GM21825 (cell line): ENCODE results near the gene HIVEP3.

Source experiments
- ATAC-seq: cut with Tn5 transposase; IDR thresholded peaks from one replicate; pipeline ENCODE4 v1.9.1; 2021; ENCODE audit warnings: mild to moderate bottlenecking, moderate library complexity; ENCODE audit not compliant: unreplicated experiment

Gene HIVEP3

DNA sequence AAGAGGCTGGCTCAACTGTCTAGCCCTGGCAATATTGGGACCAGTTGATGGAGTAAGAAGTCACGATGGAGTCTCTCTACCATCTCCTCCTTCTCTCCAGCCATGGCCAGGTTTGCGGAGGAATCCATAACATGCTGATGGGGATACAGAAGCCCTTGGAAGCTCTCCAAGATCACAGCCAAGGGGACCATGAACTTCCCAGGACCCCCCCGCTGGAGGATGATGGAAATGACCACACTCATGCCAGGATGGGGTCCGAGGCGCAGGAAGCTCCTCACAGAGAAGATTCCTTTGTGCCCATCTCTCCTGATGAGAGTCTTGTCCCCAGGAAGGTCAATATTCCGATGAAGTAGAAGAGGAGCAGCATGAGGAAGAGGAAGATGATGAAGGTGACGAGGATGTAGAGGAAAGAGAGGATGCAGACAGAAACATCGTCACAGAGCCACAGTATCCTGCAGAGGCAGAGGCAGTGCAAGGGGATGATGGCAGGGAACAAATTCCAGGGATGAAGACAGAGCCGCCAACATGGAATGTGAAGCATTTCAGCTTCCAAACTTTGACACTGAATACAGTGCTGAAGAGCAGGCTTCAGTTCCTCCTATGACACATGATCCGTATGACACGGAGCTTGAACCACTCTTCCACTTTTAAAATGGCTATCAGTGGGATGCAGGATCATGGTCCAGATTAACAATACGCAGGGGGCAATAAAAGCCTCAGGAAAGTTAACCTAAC, 376.4 kb downstream of the HIVEP3 start:
- no peak for ATAC-seq

- no peak for ATAC-seq
Measured at GRCh38 chr1:41541592-41541952, 377.1 kb downstream of the HIVEP3 start.

DNA sequence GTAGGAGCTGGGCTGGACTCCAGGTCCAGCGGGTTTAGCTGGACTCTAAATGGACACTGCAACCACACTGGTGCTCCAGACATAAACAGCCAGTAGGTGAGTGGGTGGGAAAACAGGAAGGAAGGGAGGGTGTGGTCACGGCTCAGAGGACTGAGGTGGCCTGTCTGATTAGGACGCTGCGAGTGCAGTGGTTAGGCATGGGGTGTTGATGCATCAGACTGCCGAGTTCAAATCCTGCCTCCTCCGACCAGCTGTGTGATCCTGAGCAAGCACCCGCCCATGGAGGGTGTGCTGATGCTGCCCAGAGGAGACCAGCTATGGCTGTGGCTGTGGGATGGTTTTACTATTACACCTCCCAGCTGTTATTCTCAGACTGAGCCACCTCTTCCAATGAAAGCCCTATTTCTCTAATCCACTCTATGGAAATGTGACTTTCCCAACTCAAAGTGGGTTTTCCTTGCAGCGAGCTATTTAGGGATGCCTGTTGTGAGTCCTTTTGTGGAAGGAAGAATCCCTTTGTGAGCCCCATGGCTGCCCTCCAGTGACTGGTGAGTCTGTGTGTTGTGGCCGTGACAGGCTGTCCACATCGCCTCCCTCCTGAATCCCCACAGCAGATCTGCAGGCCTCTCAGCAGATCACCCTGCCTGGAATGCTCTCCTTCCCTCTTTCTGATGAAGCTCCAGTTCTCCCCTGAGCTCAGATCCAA, 377.7 kb downstream of the HIVEP3 start:
- no peak for ATAC-seq

DNA sequence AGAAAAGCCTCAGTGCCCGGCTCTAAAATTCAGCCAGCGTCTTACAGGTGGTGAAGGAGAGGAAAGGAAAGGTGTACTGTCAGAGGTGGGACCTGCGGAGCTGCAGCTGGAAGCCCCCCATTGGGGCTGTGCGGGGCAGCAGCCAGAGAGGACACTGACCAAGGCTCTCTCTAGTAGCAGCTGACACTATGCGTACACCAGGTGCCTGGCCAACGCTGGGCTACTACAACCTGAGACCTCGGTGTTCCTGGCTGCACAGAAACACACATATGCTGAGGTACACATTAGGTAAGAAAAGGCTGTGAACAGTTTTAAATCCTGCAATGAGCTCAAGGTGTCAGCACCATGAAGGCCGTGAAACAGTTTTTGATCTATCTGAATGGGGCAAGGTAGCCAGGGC, 378.7 kb downstream of the HIVEP3 start:
- no peak for ATAC-seq

GRCh38 chr1:41539418-41539805, 379.3 kb downstream of the HIVEP3 start:
- no peak for ATAC-seq

DNA sequence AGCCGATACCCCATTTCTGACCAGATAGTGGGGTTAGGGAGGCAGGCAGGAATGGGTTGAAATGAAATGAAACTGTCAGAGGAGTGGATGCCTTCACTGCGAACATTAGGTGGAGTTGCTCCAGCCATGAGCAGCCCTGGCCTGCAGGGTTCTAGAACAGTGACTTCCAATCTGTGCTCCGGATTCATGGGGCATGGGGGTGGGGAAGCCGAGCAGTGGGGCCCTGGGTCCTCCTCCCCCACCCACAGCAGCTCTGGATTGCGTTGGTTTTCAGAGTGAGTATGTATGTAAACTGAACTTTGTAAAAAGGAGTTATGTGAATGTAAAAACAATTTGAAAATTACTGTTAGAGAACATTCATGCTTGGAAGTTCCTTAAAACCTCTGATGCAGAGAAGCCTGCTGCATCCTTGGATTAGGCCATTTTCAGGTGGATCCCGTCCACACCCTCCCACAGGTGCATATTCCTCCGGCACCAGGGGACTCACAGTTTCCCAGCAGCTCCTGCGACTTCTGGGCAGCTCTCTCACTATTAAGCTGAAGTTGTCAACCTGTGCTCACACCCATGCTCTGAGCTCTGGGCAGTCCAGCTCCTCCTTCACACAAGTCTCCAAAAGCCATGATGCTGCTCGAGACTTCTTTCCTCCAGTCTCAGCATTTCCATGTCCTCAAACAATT, 379.8 kb downstream of the HIVEP3 start:
- no peak for ATAC-seq

DNA sequence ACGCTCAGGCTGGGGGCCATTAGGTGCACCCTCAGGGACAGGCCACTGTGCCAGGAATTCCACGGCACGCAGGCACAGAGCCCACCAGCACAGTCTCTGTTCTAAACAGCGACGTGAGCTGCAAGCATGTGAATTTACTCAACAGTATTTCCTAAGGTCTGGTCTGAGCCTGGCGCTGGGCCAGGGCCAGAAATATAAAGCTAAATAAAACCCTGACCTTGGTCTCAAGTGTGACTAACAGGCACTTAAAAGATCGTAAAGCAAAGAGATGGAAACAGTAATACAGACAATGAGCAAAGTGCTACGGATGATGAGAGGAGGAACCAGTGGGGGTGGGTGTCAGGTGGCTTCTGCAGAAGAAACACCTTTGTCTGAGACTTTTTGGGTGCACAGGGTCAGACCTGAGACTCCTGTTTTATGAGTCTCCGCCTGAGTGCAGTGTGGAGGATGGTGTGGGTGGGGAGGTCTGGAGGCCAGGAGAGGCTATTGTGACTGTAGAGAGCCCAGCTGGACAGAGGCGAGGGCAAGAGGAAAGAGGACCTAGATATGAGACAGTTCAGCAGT, 380.9 kb downstream of the HIVEP3 start:
- ATAC-seq, result no peak

DNA sequence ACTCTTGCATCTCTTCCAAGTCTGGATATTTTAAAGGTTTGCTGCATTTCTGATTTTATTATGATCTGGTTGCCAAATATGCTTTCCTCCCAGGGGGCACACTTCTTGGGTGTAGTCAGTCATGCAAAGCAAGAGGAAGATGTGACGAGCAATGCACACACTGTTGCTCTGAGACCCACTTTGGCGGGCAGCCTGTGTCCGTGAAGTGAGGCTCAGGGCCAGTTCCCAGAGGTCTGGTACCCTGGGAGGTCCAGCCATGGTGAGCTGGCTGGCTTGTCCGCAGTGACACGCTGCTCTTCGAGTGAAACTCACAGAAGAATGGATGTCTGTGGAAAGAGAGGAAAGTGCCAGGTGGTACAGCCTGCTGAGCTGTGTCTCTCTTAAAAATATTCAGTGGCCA, 381.5 kb downstream of the HIVEP3 start:
- ATAC-seq, result no peak

GRCh38 chr1:41536361-41536802, 382.3 kb downstream of the HIVEP3 start:
- ATAC-seq, result no peak

- no peak for ATAC-seq
Measured at GRCh38 chr1:41535716-41536115, 383.0 kb downstream of the HIVEP3 start.

DNA sequence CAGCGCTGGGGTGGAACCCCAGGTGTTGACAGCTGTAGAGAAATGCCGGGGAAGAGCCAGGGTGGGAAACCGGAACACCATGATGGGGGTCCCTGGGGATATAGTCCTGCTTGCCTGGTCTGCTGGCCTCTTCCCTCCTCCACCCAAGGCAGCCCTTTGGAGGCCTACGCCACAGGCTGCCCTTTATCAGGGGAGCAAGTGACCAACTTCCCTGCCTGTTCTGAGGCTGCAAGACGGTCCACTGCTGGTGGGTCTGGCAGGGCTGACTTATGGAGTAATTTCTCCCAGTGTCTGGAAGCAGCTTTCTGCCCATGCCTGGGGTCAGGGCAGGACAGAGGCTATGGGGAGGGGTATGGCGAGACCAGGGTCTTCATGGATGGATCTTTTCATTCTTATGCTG, 383.4 kb downstream of the HIVEP3 start:
- no peak for ATAC-seq

DNA sequence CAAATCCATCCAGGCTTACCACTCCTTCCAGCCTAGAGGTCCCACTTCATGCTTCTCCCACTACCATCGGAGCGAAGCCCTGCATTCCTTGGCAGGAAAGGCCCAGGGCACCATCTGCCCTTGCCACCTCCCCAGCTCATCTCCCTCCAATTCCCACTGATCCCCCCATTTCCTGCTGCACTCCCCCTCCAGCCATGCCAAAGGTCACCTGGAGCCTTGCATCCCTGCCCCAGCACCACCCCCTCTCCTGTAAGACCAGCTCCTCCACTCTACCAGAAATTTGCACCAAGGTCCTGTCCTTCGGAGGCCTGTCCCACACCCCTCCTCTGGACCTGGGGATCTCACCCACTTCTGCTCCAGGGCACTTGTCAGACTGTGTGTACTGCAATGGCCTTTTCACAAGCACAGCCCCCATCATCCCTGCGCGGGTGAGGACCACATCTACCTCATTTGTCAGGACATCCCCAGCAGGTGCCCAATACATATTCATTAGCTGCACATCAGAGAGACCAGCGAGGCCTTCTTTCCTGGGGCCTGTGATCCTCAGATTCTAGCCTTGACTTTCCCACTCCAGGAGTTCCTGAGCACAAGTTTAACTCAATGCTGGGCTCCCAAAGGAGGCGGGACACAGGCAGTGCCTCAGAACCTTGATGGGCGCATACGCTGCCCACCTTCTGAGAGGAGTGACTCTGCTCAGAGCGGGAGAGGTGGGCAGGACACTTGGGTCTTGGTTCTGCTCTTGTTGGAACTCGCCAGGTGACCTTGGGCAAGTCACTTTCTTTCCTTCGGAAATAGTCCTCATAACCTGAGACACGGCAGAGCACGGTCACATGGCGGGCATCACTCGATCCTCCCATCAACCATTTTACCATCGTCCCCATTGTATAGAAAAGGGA, 384.3 kb downstream of the HIVEP3 start:
- no peak for ATAC-seq

GRCh38 chr1:41533731-41534080, 385.0 kb downstream of the HIVEP3 start:
- ATAC-seq, result no peak

DNA sequence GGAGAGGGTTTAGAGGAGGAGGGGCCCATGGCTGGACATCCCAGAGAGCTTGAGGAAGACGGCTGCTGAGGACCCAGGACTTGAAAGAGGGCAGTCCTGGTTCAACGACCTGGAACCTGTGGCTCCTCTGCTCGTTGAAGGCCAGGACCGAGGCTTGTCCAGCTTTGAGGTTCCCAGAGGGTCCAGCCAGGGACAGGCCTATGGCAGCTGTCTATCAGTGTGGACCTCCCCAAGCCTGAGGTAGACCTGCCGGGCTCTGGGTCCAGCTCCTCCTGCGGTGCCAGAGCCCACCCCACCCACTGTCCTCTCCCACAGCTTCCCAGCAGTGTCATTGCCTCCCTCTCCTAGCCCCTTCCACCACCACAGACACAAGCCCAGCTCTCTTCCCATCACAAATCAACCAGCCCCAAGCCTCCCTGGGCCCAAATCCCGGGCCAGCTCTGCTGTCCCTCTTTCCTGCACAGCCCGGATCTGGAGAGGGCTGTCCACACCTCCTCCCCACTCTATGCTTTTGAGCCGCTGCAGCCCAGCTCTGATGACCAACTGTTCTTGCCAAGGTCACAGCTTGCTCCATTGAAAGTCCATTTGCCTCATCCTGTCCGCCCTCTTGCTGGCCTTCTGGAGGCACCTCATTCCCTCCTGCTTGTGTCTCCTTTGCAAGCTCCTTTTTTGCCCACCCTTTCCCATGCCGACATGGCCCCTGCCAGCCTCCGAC, 385.5 kb downstream of the HIVEP3 start:
- no peak for ATAC-seq

DNA sequence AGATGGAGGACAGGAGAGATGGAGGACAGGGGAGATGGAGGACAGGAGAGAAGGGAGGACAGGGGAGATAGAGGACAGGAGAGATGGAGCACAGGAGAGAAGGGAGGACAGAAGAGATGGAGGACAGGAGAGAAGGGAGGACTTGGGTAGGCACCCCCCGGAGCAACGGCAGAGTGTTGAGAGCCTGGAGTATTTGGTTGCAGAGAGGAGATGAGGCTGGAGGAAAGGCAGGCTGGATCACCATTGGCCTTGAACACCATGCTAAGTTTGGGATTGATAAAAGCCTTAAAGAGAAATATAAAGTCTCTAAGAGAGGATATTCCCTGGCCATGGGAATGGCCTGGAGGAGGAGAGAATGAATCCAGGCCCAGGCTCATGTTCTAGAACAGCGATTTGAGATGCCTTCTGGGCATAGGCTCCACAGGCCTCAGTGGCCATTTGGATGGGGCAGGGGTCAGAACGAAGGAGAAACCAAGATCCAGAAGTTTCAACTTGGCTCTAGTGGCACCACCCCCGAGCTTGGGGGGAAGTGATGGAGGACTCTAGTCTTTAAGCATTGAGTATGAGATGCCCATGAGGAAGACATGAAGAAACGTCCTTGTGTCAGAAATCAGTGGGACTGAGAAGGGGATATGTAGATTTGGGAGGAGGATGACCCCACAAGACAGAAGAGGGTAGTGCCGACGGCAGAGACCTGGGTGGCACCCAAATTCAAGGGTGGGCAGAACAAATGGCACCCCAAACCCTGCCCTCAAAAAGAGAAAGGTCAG, 386.3 kb downstream of the HIVEP3 start:
- ATAC-seq, result no peak

DNA sequence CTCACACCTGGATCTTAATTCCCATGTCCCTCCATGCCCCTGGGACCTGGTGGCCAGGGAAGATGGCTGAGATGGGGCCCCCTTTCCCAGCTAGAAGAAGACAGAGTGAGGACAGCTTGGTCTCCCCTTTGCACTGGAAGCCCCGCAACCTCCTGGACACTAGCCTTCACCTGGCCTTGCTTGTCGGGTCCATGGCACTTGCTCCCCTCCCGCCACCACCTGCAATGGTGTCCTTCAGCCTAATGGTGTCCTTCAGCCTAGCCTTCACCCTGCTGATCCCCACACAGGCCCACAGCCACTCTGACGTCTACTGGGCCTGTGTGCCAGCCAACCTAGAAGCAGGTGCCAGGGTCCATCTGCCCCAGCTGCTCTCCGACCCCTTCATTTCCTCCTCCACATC, 388.3 kb downstream of the HIVEP3 start:
- ATAC-seq, result no peak

DNA sequence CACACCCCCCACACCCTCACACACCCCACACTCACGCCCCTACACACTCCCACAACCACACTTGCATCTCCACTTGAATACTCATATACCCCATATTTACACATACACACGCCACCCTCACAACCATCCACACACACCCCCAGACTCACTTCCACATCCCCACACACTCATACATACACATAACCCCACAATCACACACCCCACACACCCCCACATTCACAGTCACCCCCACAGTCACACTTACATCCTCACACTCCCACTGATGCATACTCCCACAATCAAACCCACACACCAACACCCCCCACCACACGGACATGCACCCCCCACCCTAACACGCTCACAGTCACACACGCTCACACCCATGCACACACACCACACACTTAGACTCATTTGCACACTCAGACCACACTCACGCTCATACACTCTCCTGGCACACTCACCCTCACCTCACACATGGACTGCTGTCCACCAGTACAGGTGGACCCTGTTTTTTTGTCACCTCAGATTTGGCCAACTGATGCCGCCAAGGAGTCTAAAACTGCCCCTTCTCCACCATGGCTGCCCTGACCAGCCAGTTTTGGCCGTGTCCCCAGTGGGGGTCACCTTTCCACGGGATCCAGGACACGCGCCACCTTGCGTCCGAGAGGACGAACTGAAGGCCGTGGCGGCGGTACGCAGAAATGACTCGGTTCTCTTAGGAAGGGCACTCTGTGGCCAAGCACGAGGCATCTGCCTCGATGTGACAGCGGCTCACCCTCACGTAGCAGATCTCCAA, 388.9 kb downstream of the HIVEP3 start:
- no peak for ATAC-seq

DNA sequence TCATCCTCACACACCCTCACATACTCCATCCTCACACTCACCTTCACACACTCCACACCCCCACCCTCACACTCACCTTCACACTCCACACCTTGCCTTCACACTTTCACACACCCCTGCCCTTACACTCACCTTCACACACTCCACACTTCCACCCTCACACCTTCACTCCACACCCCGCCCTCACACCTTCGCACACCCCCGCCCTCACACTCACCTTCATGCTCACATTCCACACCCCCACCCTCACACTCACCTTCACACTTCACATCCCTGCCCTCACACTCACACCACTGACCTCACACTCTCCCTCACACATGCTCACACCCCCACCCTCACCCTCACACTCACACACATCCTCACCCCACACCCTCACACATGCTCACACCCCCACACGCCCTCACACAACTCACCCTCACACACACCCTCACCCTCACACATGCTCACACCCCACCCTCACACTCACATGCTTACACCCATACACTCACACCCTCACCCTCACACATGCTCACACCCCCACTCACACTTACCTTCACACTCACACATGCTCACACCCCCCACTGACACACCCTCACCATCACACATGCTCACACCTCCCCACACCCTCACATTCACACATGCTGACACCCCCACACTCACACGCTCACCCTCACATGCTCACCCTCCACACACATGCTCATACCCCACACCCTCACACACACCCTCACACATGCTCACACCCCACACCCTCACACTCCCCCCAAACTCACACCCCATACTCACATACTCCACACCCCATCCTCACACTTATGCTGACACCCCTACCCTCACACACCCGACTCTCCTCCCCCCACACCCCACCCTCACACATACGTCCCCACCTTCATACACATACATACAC, 389.8 kb downstream of the HIVEP3 start:
- no peak for ATAC-seq
